DOHH2 (cell line): ENCODE measurements around the gene TENT5A.

Experiments
- EZH2phosphoT487 ChIP-seq: fragments of 200-600 bp; sonication (generic); IDR thresholded peaks from 2 replicates; pipeline ENCODE4 v1.6.1; 2017; ENCODE audit warnings: borderline replicate concordance, mild to moderate bottlenecking, antibody characterized with exemption, low read length, moderate library complexity, mixed read lengths
- TF ChIP-seq, protein P1 (sequence below): fragments of 200-600 bp; sonication (generic); IDR thresholded peaks from one replicate; pipeline ENCODE4 v1.5.1; 2014; ENCODE audit warnings: antibody characterized with exemption, mild to moderate bottlenecking, low read depth, low read length; ENCODE audit not compliant: poor library complexity, severe bottlenecking

DNA sequence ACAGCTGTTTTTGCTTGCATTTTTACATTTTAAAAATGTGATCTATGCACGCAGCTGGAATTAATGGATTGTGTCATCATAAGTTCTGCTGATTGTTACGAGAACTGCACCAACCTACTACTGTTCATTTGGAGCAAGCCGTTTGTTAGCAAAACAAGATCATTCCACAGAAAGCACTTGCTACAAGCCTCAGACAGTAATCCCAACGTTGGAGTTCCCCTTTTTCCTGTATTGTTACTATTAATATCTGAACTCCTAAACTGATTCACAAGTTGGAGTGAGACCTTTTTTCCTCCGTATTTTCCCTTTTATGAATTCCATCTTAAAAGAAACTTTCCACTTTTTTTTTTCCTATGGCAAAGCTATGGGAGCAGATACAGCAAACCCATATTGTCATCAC is 3.5 kb downstream of the TENT5A start:
- TF ChIP-seq, protein P1, sequence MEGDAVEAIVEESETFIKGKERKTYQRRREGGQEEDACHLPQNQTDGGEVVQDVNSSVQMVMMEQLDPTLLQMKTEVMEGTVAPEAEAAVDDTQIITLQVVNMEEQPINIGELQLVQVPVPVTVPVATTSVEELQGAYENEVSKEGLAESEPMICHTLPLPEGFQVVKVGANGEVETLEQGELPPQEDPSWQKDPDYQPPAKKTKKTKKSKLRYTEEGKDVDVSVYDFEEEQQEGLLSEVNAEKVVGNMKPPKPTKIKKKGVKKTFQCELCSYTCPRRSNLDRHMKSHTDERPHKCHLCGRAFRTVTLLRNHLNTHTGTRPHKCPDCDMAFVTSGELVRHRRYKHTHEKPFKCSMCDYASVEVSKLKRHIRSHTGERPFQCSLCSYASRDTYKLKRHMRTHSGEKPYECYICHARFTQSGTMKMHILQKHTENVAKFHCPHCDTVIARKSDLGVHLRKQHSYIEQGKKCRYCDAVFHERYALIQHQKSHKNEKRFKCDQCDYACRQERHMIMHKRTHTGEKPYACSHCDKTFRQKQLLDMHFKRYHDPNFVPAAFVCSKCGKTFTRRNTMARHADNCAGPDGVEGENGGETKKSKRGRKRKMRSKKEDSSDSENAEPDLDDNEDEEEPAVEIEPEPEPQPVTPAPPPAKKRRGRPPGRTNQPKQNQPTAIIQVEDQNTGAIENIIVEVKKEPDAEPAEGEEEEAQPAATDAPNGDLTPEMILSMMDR: no peak
- TF ChIP-seq EZH2phosphoT487: no peak
